GM12878 (cell line): ENCODE measurements around the gene ADISSP. TPM values are rescaled to one million over a fixed set of nuclear protein-coding genes. Genes with fewer than 3 reads are reported as not detected.

Source experiments
- ATAC-seq: fragments of 200-7000 bp; cut with Tn5 transposase; 3 replicates; pipeline ENCODE4 v1.9.1; 2020; ENCODE audit warnings: mild to moderate bottlenecking, moderate library complexity
- BruUV-seq: library from RNA; stranded (reverse); fragments of 400-500 nt; replicated peaks from 2 replicates; lab custom pipeline; 2021; lab: Mats Ljungman, UMichigan
- CTCF ChIA-PET: fragments of 300-600 bp; sonication (Branson Sonifier 250); formaldehyde crosslinking; extraction: SDS; loops from one replicate; lab custom pipeline; 2021; ENCODE audit warnings: inconsistent platforms; lab: Yijun Ruan, JAX
- POLR2A ChIA-PET: fragments of 350-600 bp; formaldehyde crosslinking; extraction: SDS; loops from one replicate; lab custom pipeline; 2021; ENCODE audit warnings: inconsistent platforms; lab: Charles Lee
- RAD21 ChIA-PET: fragments of 300-600 bp; sonication (Branson Sonifier 250); formaldehyde crosslinking; loops from one replicate; lab custom pipeline; 2023; ENCODE audit warnings: antibody characterized with exemption; ENCODE audit not compliant: unreplicated experiment; lab: Charles Lee
- SMC1A ChIA-PET: fragments of 300-600 bp; sonication (Branson Sonifier 250); formaldehyde crosslinking; loops from one replicate; lab custom pipeline; 2023; ENCODE audit not compliant: unreplicated experiment, uncharacterized antibody; lab: Charles Lee
- DNase-seq: peaks from one replicate; pipeline ENCODE4 v3.0.0-alpha.2; 2011; ENCODE audit warnings: low read depth, low spot score
- FAIRE-seq: peaks from 3 replicates; lab custom pipeline; 2011; peaks lifted over from hg19 to GRCh38; lab: Jason Lieb, UNC
- H2AFZ ChIP-seq: 2 replicates; pipeline ENCODE4 v1.6.0; 2011; ENCODE audit warnings: low read depth, low read length, control low read depth; ENCODE audit not compliant: control insufficient read depth
- H3K27ac ChIP-seq: 2 replicates; pipeline ENCODE4 v1.5.1; 2011; ENCODE audit warnings: control low read depth; ENCODE audit not compliant: control insufficient read depth, insufficient read depth
- H3K27me3 ChIP-seq, 2 experiments: replicated peaks in 1 of 2; 2 replicates each; pipeline versions ENCODE4 v1.6.0 to v1.6.1; 2011; ENCODE audit warnings: low read length in 1 of 2; ENCODE audit not compliant: control insufficient read depth in 2 of 2, insufficient read depth in 2 of 2
- H3K36me3 ChIP-seq, 2 experiments: 2 replicates each; pipeline ENCODE4 v1.5.1; 2011; ENCODE audit warnings: low read length in 1 of 2; ENCODE audit not compliant: control insufficient read depth in 2 of 2, insufficient read depth in 2 of 2
- H3K4me1 ChIP-seq: 2 replicates; pipeline ENCODE4 v1.6.1; 2011; ENCODE audit warnings: mild to moderate bottlenecking, low read length, moderate library complexity, mixed read lengths; ENCODE audit not compliant: control insufficient read depth, insufficient read depth
- H3K4me2 ChIP-seq: 2 replicates; pipeline ENCODE4 v1.6.0; 2011; ENCODE audit warnings: control low read depth; ENCODE audit not compliant: control insufficient read depth, insufficient read depth
- H3K4me3 ChIP-seq: fragments of 200-600 bp; sonication (generic); 2 replicates; pipeline ENCODE4 v1.5.1; 2016
- H3K79me2 ChIP-seq: 2 replicates; pipeline ENCODE4 v1.6.0; 2011; ENCODE audit warnings: low read length; ENCODE audit not compliant: control insufficient read depth, insufficient read depth
- H3K9ac ChIP-seq: 2 replicates; pipeline ENCODE4 v1.8.0; 2011; ENCODE audit warnings: low read length, control low read depth, mixed read lengths; ENCODE audit not compliant: control insufficient read depth, insufficient read depth
- H3K9me3 ChIP-seq: replicated peaks from 3 replicates; pipeline ENCODE4 v1.5.1; 2011; ENCODE audit warnings: mild to moderate bottlenecking, low read length; ENCODE audit not compliant: control insufficient read depth, insufficient read depth
- H4K20me1 ChIP-seq: 2 replicates; pipeline ENCODE4 v1.6.0; 2011; ENCODE audit not compliant: control insufficient read depth, insufficient read depth
- ATF7 ChIP-seq: fragments of 450-650 bp; IDR thresholded peaks from 2 replicates; pipeline ENCODE4 v1.6.1; 2016; ENCODE audit warnings: low read depth, mild to moderate bottlenecking
- BRCA1 ChIP-seq: IDR thresholded peaks from 2 replicates; pipeline ENCODE4 v1.6.1; 2011; ENCODE audit warnings: low read depth, low read length, improper control_type of control experiment
- CBFB ChIP-seq: IDR thresholded peaks from 2 replicates; pipeline ENCODE4 v1.6.1; 2016; ENCODE audit warnings: antibody characterized with exemption, low read depth
- MLLT1 ChIP-seq: fragments of 450-650 bp; IDR thresholded peaks from 2 replicates; pipeline ENCODE4 v1.6.1; 2016; ENCODE audit warnings: mild to moderate bottlenecking
- MTA3 ChIP-seq: IDR thresholded peaks from 2 replicates; pipeline ENCODE4 v1.6.1; 2012; ENCODE audit warnings: low read length, inconsistent platforms, borderline replicate concordance
- NRF1 ChIP-seq: conservative IDR thresholded peaks from 2 replicates; pipeline ENCODE4 v1.6.1; 2011; ENCODE audit warnings: mild to moderate bottlenecking, low read depth, low read length, improper control_type of control experiment
- PAX8 ChIP-seq: fragments of 450-650 bp; IDR thresholded peaks from 2 replicates; pipeline ENCODE4 v1.6.1; 2017; ENCODE audit warnings: mild to moderate bottlenecking, moderate library complexity
- POLR2A ChIP-seq: IDR thresholded peaks from 2 replicates; pipeline ENCODE4 v1.6.1; 2011; ENCODE audit warnings: low read depth, mild to moderate bottlenecking, low read length
- SIN3A ChIP-seq: IDR thresholded peaks from 2 replicates; pipeline ENCODE4 v1.6.1; 2012; ENCODE audit warnings: low read depth, low read length, improper control_type of control experiment
- WGBS: methylation state at CpG from one replicate; pipeline ENCODE4 v1.1.6; 2016; ENCODE audit warnings: low lambda C conversion rate; ENCODE audit not compliant: insufficient replicate concordance, insufficient coverage; ENCODE audit errors: missing lambda C conversion rate; 5-methylcytosine and 5-hydroxymethylcytosine counted together
- in situ Hi-C: fragments of 300-500 bp; cut with MboI; formaldehyde crosslinking; loops from 9 replicates; pipeline ENCODE4 v1.14.3; 2018; ENCODE audit warnings: mixed read lengths
- intact Hi-C: fragments of 100-400 bp; cut with micrococcal nuclease; formaldehyde crosslinking; loops from one replicate; pipeline ENCODE4 v1.14.2; 2022; ENCODE audit not compliant: unreplicated experiment
- polyA plus RNA-seq, 11 experiments: library from polyadenylated mRNA; depleted of rRNA in 4 of 11; unstranded in 6 of 11; stranded (reverse) in 5 of 11; fragments of >200 nt; fragmentation: Nextera tagmentation in 4 of 11; fragmentation: Illumina TruSeq in 1 of 11; extraction: Ambion mirVana in 4 of 11; extraction: Trizol in 1 of 11; gene quantifications; 1 replicate in 1 of 11; 2 replicates in 10 of 11; pipeline versions ENCODE4 v1.2.1 to v1.2.3, GENCODE V29; 2011 to 2016; ENCODE audit warnings: inconsistent platforms in 2 of 11, missing spikeins in 2 of 11, low read depth in 1 of 11
- total RNA-seq, 4 experiments: library from RNA; depleted of rRNA in 3 of 4; stranded (reverse); fragments of >200 nt in 3 of 4; fragmentation: Illumina TruSeq in 1 of 4; extraction: Trizol in 1 of 4; gene quantifications; 2 replicates each; pipeline versions ENCODE4 v1.2.1 to v1.2.3, GENCODE V29; 2013 to 2021
- TF ChIP-seq, protein P1 (sequence below): fragments of 450-650 bp; IDR thresholded peaks from 2 replicates; pipeline ENCODE4 v1.6.1; 2017; ENCODE audit warnings: mild to moderate bottlenecking, moderate library complexity

ADISSP gene
- total and polyA plus RNA-seq, 10 of the 15 experiments (the other 5 are each of a cell fraction or from before 2014, with no cell fraction given): 0.80 to 96.3 (median 38.6) TPM

- ChIA-PET RAD21 (no interaction called here), CTCF (interaction anchor here (1.2 to 1.5 kb wide), 3 partner anchors 9 to 71 kb away, joined by 3 to 7 read pairs (median 4); partner anchors contain the start of gene ADISSP), POLR2A (no interaction called here), SMC1A (interaction anchor here (1.0 to 1.5 kb wide), 2 partner anchors 9 to 20 kb away, joined by 3 to 6 read pairs; partner anchors contain the start of gene ADISSP)
- FAIRE-seq (no peak), ATAC-seq (no peak), DNase-seq (no peak)
- no peaks in the 10 kb centered on the region for H3K9me3 ChIP-seq
- BruUV-seq: no TSS peak
- no peak overlapping the region for H3K9ac ChIP-seq
- H3K4me2 ChIP-seq: no peak overlapping the region
- H2AFZ ChIP-seq: no peak overlapping the region
- TF ChIP-seq MLLT1 (no peak), NRF1 (no peak), ATF7 (no peak)
- in situ Hi-C loops (no loop called here), intact Hi-C loops (loop anchor here (2.0 kb wide), 2 partner anchors 31 to 73 kb away; partner anchors contain the start of gene AP5S1)
- no peaks in the 10 kb centered on the region for H4K20me1 ChIP-seq
- H3K79me2 ChIP-seq: no peaks in the 10 kb centered on the region
- no peak overlapping the region for H3K4me3 ChIP-seq
- no peaks in the 10 kb centered on the region for H3K36me3 ChIP-seq
- H3K27ac ChIP-seq: no peak overlapping the region
- H3K4me1 ChIP-seq: no peaks in the 10 kb centered on the region
- WGBS: 65% methylated on average over 15 of the region's 16 CpGs
- H3K27me3 ChIP-seq: no peaks in the 10 kb centered on the region
These were observed 19.5 kb downstream of the ADISSP start for GRCh38 chr20:3748073-3748472.

DNA sequence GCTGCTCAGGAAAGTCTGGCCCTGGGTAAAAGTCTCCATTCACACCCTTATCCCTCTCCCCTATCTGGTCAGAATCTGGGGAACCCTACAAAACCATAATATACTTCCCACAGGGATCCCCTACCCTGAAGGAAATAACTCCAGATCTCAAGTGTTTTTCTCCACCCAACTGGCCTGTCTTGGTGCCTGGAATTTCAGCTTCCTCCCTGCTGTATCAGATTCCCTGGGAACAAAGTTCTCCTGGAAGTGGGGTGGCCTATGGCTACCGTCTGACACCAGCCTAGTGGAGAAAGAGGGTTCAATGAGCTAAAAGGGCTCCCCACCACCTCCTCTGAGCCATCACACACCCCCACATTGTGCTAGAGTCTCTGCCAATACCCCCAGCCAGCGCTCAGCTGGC is 20.1 kb downstream of the ADISSP start:
- ATAC-seq: no peak
- Histone ChIP-seq H3K27me3 (no peaks in the 10 kb centered on the region), H4K20me1 (no peaks in the 10 kb centered on the region), H3K4me1 (no peaks in the 10 kb centered on the region), H3K27ac (no peak overlapping the region), H3K36me3 (no peaks in the 10 kb centered on the region), H3K79me2 (no peaks in the 10 kb centered on the region), H3K9me3 (no peaks in the 10 kb centered on the region), H3K4me3 (no peak overlapping the region), H3K4me2 (no peak overlapping the region), H2AFZ (no peak overlapping the region), H3K9ac (no peak overlapping the region)
- RAD21 ChIA-PET: no interaction called here
- SMC1A ChIA-PET: interaction anchor here (1.5 kb wide), 1 partner anchor 10 kb away, joined by 6 read pairs; no protein-coding TSS in a partner anchor
- whole genome bisulfite sequencing: 0% methylated on average over 2 of the region's 2 CpGs
- CTCF ChIA-PET: interaction anchor here (1.2 to 1.5 kb wide), 3 partner anchors 9 to 71 kb away, joined by 3 to 7 read pairs (median 4); partner anchors contain the start of gene ADISSP
- no peak for FAIRE-seq
- in situ Hi-C loops (no loop called here), intact Hi-C loops (no loop called here)
- no peak for DNase-seq
- POLR2A ChIA-PET: interaction anchor here (0.6 kb wide), 1 partner anchor 85 kb away, joined by 7 read pairs; no protein-coding TSS in a partner anchor
- no TSS peak for BruUV-seq
- no peak for TF ChIP-seq MTA3
- TF ChIP-seq MLLT1: no peak
- no peak for TF ChIP-seq BRCA1
- no peak for TF ChIP-seq POLR2A
- TF ChIP-seq CBFB: no peak
- no peak for TF ChIP-seq PAX8
- TF ChIP-seq, protein P1, sequence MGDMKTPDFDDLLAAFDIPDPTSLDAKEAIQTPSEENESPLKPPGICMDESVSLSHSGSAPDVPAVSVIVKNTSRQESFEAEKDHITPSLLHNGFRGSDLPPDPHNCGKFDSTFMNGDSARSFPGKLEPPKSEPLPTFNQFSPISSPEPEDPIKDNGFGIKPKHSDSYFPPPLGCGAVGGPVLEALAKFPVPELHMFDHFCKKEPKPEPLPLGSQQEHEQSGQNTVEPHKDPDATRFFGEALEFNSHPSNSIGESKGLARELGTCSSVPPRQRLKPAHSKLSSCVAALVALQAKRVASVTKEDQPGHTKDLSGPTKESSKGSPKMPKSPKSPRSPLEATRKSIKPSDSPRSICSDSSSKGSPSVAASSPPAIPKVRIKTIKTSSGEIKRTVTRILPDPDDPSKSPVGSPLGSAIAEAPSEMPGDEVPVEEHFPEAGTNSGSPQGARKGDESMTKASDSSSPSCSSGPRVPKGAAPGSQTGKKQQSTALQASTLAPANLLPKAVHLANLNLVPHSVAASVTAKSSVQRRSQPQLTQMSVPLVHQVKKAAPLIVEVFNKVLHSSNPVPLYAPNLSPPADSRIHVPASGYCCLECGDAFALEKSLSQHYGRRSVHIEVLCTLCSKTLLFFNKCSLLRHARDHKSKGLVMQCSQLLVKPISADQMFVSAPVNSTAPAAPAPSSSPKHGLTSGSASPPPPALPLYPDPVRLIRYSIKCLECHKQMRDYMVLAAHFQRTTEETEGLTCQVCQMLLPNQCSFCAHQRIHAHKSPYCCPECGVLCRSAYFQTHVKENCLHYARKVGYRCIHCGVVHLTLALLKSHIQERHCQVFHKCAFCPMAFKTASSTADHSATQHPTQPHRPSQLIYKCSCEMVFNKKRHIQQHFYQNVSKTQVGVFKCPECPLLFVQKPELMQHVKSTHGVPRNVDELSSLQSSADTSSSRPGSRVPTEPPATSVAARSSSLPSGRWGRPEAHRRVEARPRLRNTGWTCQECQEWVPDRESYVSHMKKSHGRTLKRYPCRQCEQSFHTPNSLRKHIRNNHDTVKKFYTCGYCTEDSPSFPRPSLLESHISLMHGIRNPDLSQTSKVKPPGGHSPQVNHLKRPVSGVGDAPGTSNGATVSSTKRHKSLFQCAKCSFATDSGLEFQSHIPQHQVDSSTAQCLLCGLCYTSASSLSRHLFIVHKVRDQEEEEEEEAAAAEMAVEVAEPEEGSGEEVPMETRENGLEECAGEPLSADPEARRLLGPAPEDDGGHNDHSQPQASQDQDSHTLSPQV: no peak
- TF ChIP-seq SIN3A: no peak
